Measurements from ENCODE around the gene HOXD8.

DNA sequence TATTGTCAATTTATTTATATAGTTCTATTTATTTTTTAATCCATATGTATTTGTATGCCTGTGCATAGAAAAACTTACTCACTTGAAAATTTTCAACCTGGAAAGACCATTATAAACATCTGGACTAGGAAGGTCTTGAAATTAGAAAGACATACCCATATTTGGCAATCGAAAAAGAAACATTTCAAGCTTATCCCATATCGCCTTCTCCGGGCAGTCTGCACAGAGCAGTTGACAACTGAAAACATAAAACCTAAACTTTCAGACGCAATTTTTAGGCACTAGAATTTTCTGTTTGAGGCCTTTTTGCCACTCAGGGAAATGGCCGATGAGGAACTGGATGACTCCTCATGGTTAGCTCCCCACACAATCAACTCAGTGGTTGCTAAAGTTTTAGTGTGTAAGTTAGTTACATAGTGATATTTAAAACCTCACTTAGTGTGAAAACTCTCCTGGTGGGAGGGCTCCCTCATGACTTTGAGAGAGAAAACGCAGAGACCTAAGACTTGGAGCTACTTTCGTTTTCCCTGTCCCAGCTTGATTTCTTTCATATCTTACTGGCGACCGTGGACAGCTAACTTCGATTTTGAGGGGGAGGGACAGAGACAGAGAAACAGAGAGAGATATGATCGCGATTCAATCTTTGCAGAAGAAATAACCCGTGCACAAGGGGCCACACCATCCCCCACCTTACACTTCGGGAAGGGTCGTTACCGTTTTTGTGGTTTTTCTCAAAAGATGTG lies 33.1 kb upstream of the HOXD8 start:
- TF ChIP-seq, protein P1, sequence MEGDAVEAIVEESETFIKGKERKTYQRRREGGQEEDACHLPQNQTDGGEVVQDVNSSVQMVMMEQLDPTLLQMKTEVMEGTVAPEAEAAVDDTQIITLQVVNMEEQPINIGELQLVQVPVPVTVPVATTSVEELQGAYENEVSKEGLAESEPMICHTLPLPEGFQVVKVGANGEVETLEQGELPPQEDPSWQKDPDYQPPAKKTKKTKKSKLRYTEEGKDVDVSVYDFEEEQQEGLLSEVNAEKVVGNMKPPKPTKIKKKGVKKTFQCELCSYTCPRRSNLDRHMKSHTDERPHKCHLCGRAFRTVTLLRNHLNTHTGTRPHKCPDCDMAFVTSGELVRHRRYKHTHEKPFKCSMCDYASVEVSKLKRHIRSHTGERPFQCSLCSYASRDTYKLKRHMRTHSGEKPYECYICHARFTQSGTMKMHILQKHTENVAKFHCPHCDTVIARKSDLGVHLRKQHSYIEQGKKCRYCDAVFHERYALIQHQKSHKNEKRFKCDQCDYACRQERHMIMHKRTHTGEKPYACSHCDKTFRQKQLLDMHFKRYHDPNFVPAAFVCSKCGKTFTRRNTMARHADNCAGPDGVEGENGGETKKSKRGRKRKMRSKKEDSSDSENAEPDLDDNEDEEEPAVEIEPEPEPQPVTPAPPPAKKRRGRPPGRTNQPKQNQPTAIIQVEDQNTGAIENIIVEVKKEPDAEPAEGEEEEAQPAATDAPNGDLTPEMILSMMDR (IDR thresholded peaks at IDR 0.05), result no peak
- TF ChIP-seq POLR2A (IDR thresholded peaks at IDR 0.05), result no peak

All from lower leg skin (tissue), 3 donors.